Neural cell (in vitro differentiated cells): ENCODE data around the gene ADCY6.

ENCODE experiments used
- CTCF ChIP-seq: fragments of 450-650 bp; IDR thresholded peaks from 2 replicates; pipeline ENCODE4 v1.5.1; 2014; ENCODE audit warnings: antibody characterized with exemption, mild to moderate bottlenecking, moderate library complexity; ENCODE audit not compliant: poor library complexity, severe bottlenecking
- EP300 ChIP-seq: fragments of 450-650 bp; conservative IDR thresholded peaks from 2 replicates; pipeline ENCODE4 v1.6.1; 2014; ENCODE audit warnings: antibody characterized with exemption, mild to moderate bottlenecking, moderate library complexity; ENCODE audit not compliant: poor library complexity, severe bottlenecking
- EZH2 ChIP-seq: fragments of 200-600, 300-800 bp; shearing (Covaris generic), sonication (generic); IDR thresholded peaks from 2 replicates; pipeline ENCODE4 v1.6.1; 2014; ENCODE audit warnings: antibody characterized with exemption, low read length, borderline replicate concordance, mild to moderate bottlenecking; ENCODE audit not compliant: insufficient read depth, poor library complexity, severe bottlenecking
- POLR2AphosphoS5 ChIP-seq: IDR thresholded peaks from 2 replicates; pipeline ENCODE4 v1.6.1; 2012
- RAD21 ChIP-seq: fragments of 450-650 bp; conservative IDR thresholded peaks from 2 replicates; pipeline ENCODE4 v1.6.1; 2014; ENCODE audit warnings: antibody characterized with exemption, mild to moderate bottlenecking, moderate library complexity
- REST ChIP-seq: IDR thresholded peaks from 2 replicates; pipeline ENCODE4 v1.6.1; 2012; ENCODE audit warnings: borderline replicate concordance
- SMC3 ChIP-seq: fragments of 450-650 bp; conservative IDR thresholded peaks from 2 replicates; pipeline ENCODE4 v1.6.1; 2014; ENCODE audit warnings: antibody characterized with exemption, mild to moderate bottlenecking, moderate library complexity; ENCODE audit not compliant: poor library complexity
- TAF1 ChIP-seq: IDR thresholded peaks from 2 replicates; pipeline ENCODE4 v1.6.1; 2012; ENCODE audit warnings: low read depth

- no peak for TF ChIP-seq CTCF
- TF ChIP-seq RAD21, result no peak
- TF ChIP-seq EZH2, result no peak
- TF ChIP-seq SMC3, result no peak
- TF ChIP-seq POLR2AphosphoS5, result no peak
- no peak for TF ChIP-seq EP300
- no peak for TF ChIP-seq REST
- TF ChIP-seq TAF1, result no peak
Observed at GRCh38 chr12:48764521-48764920, 24.4 kb downstream of the ADCY6 start.
